ENCODE results near the gene SLC5A12. TPM values are rescaled to one million over a fixed set of nuclear protein-coding genes. Genes with fewer than 3 reads are reported as not detected.
"Not testable (repeated sequence)": the region's sequence is repeated elsewhere in the genome, so short reads cannot be mapped to it uniquely, and the experiment has no call there.

Gene SLC5A12
- total RNA-seq, 2 donors from 2014 or later, result not detected

DNA sequence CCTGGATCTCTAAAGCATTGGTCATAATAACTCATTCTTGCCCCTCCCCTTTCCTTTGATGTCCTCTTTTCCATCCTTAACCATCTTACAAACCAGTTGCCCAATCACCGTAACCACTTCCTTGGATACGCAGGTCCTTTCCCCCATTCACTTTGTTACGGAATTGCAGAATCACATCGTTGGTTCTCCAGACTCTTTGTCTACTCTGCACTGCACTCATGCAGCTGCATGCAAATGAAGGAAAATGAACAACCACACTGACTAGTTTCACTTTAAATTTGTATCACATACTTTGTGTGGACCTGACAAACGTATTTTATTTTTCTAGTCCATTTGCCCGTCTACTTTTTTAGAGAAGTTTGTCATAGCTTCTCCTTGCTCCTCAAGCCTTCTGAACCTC lies 69.9 kb downstream of the SLC5A12 start:
- H3K4me1 ChIP-seq (replicated peaks), result no peaks in the 10 kb centered on the region
- no peak overlapping the region for H3K27ac ChIP-seq
- intact Hi-C loops (cut with DNase I), result no loop called here
- H3K9me3 ChIP-seq, result no peaks in the 10 kb centered on the region
- H3K4me3 ChIP-seq, result no peak overlapping the region
- no peaks in the 10 kb centered on the region for H3K36me3 ChIP-seq
- WGBS, result 88% methylated on average over 6 of the region's 6 CpGs
- TF ChIP-seq, protein P1, sequence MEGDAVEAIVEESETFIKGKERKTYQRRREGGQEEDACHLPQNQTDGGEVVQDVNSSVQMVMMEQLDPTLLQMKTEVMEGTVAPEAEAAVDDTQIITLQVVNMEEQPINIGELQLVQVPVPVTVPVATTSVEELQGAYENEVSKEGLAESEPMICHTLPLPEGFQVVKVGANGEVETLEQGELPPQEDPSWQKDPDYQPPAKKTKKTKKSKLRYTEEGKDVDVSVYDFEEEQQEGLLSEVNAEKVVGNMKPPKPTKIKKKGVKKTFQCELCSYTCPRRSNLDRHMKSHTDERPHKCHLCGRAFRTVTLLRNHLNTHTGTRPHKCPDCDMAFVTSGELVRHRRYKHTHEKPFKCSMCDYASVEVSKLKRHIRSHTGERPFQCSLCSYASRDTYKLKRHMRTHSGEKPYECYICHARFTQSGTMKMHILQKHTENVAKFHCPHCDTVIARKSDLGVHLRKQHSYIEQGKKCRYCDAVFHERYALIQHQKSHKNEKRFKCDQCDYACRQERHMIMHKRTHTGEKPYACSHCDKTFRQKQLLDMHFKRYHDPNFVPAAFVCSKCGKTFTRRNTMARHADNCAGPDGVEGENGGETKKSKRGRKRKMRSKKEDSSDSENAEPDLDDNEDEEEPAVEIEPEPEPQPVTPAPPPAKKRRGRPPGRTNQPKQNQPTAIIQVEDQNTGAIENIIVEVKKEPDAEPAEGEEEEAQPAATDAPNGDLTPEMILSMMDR (IDR thresholded peaks at IDR 0.05), result no peak
- no peak for TF ChIP-seq POLR2AphosphoS5 (IDR thresholded peaks at IDR 0.05)
- no peak for TF ChIP-seq POLR2A (IDR thresholded peaks at IDR 0.05)
- no peak for DNase-seq (ENCODE audit: low spot score)
- H3K27me3 ChIP-seq (replicated peaks; ENCODE audit: insufficient read depth), result no peaks in the 10 kb centered on the region

DNA sequence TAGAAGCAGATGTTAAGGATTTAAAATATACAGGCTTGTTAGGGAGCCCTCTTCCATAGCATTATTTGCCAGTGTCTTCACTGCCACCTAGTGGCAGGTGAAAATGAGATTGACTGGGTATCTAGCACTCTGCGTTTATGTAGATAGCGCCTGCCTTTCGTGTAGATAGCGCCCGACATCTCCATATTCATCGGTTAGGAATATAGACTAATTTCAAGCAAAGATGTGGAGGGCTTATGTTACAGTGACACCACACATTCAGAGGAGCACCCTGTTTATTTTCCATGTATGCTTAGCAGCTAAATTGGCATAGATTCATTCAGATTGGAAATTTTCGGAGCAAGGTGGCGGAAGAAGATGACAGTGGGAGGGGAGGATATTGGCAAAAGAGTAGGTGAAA lies 72.0 kb downstream of the SLC5A12 start:
- H3K27ac ChIP-seq, result no peak overlapping the region
- peak; percentile 67 for DNase-seq (ENCODE audit: low spot score)
- no peaks in the 10 kb centered on the region for H3K9me3 ChIP-seq
- intact Hi-C loops (cut with DNase I), result no loop called here
- no peak for TF ChIP-seq POLR2AphosphoS5 (IDR thresholded peaks at IDR 0.05)
- TF ChIP-seq, protein P1 (IDR thresholded peaks at IDR 0.05), result peak in 3 of 4 experiments; percentile 59 to 74 (median 60)
- H3K4me3 ChIP-seq, result no peak overlapping the region
- H3K27me3 ChIP-seq (replicated peaks; ENCODE audit: insufficient read depth), result no peaks in the 10 kb centered on the region
- no peaks in the 10 kb centered on the region for H3K36me3 ChIP-seq
- 31% methylated on average over 8 of the region's 8 CpGs for WGBS
- H3K4me1 ChIP-seq (replicated peaks), result no peaks in the 10 kb centered on the region

- H3K27me3 ChIP-seq (replicated peaks; ENCODE audit: insufficient read depth); H3K4me3 ChIP-seq; DNase-seq (ENCODE audit: low spot score); H3K4me1 ChIP-seq (replicated peaks); H3K27ac ChIP-seq; H3K9me3 ChIP-seq; H3K36me3 ChIP-seq; intact Hi-C loops (cut with DNase I): not testable (repeated sequence)
- WGBS, result 91% methylated on average over 10 of the region's 10 CpGs
These were observed 78.5 kb downstream of the SLC5A12 start for GRCh38 chr11:26643314-26643713.

GRCh38 chr11:26632691-26633159 lies 89.1 kb downstream of the SLC5A12 start:
- TF ChIP-seq, protein P1 (IDR thresholded peaks at IDR 0.05), result no peak
- no peak for TF ChIP-seq POLR2AphosphoS5 (IDR thresholded peaks at IDR 0.05)
- no peak for TF ChIP-seq POLR2A (IDR thresholded peaks at IDR 0.05)
- 47% methylated on average over 2 of the region's 2 CpGs for WGBS

DNA sequence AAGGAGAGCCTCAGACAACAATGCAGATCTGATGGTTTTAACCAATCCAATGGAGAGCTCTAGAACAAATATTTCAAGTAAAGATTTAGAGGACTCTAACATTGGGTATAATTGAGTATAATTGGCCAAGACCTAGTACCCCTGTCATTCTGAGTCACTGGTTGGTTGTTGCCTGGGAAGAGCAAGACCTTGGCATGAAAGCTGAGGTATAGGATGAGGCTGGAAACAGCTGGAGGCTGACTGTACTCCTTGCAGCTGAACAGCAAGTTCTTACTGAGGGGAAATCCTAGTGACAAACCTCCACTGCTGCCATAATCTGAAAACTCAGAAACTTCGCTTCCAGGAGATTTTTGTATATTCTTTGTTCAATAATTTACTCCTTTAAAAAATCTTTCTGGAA lies 95.5 kb downstream of the SLC5A12 start:
- TF ChIP-seq POLR2AphosphoS5 (IDR thresholded peaks at IDR 0.05) (no peak), POLR2A (IDR thresholded peaks at IDR 0.05) (no peak)
- TF ChIP-seq, protein P1 (IDR thresholded peaks at IDR 0.05), result no peak
- no peaks in the 10 kb centered on the region for H3K4me1 ChIP-seq (replicated peaks)
- no peak for DNase-seq (ENCODE audit: low spot score)
- WGBS, result 91% methylated on average over 1 of the region's 1 CpG
- no peaks in the 10 kb centered on the region for H3K9me3 ChIP-seq
- no peak overlapping the region for H3K4me3 ChIP-seq
- H3K27me3 ChIP-seq (replicated peaks; ENCODE audit: insufficient read depth), result no peaks in the 10 kb centered on the region
- H3K27ac ChIP-seq, result no peak overlapping the region
- intact Hi-C loops (cut with DNase I), result no loop called here
- no peaks in the 10 kb centered on the region for H3K36me3 ChIP-seq

More at GRCh38 chr11:26632691-26633159, 89.1 kb downstream of the SLC5A12 start:
- Histone ChIP-seq H3K9me3 (no peaks in the 10 kb centered on the region), H3K27me3 (replicated peaks; ENCODE audit: insufficient read depth) (no peaks in the 10 kb centered on the region), H3K4me3 (no peak overlapping the region), H3K4me1 (replicated peaks) (no peaks in the 10 kb centered on the region), H3K36me3 (no peaks in the 10 kb centered on the region), H3K27ac (no peak overlapping the region)
- no peak for DNase-seq (ENCODE audit: low spot score)
- intact Hi-C loops (cut with DNase I), result no loop called here

Data from prostate gland (tissue), 2 donors.